Measurements from ENCODE around the gene TRPV3.
"Not testable (repeated sequence)": the region's sequence is repeated elsewhere in the genome, so short reads cannot be mapped to it uniquely, and the experiment has no call there.

Gene TRPV3

GRCh38 chr17:3526491-3526890, 31.1 kb downstream of the TRPV3 start:
- DNase-seq (ENCODE audit: low read depth in 2 of 2) = no peak

GRCh38 chr17:3524024-3524423, 33.6 kb downstream of the TRPV3 start:
- DNase-seq (ENCODE audit: low read depth in 2 of 2) = no peak

GRCh38 chr17:3519472-3519871, 38.1 kb downstream of the TRPV3 start:
- DNase-seq (ENCODE audit: low read depth in 2 of 2) = not testable (repeated sequence)

- DNase-seq (ENCODE audit: low read depth in 2 of 2) = no peak
Observed at GRCh38 chr17:3514873-3515272, 42.7 kb downstream of the TRPV3 start.

GRCh38 chr17:3514167-3514566, 43.4 kb downstream of the TRPV3 start:
- not testable (repeated sequence) for DNase-seq (ENCODE audit: low read depth in 2 of 2)

GRCh38 chr17:3513305-3514035, 44.1 kb downstream of the TRPV3 start:
- DNase-seq (ENCODE audit: low read depth in 2 of 2) = no peak

- no peak for DNase-seq (ENCODE audit: low read depth in 2 of 2)
Observed at GRCh38 chr17:3512505-3513171, 45.0 kb downstream of the TRPV3 start.

- no peak for DNase-seq (ENCODE audit: low read depth in 2 of 2)
Observed at GRCh38 chr17:3511852-3512504, 45.6 kb downstream of the TRPV3 start.

GRCh38 chr17:3510090-3510489, 47.5 kb downstream of the TRPV3 start:
- no peak for DNase-seq (ENCODE audit: low read depth in 2 of 2)

GRCh38 chr17:3507869-3508268, 49.7 kb downstream of the TRPV3 start:
- no peak for DNase-seq (ENCODE audit: low read depth in 2 of 2)

GRCh38 chr17:3507071-3507470, 50.5 kb downstream of the TRPV3 start:
- no peak for DNase-seq (ENCODE audit: low read depth in 2 of 2)

GRCh38 chr17:3506054-3506453, 51.6 kb downstream of the TRPV3 start:
- DNase-seq (ENCODE audit: low read depth in 2 of 2) = no peak

GRCh38 chr17:3505008-3505407, 52.6 kb downstream of the TRPV3 start:
- DNase-seq (ENCODE audit: low read depth in 2 of 2) = no peak

- no peak for DNase-seq (ENCODE audit: low read depth in 2 of 2)
Observed at GRCh38 chr17:3503285-3503684, 54.3 kb downstream of the TRPV3 start.

- DNase-seq (ENCODE audit: low read depth in 2 of 2) = no peak
Observed at GRCh38 chr17:3502466-3502865, 55.1 kb downstream of the TRPV3 start.

- no peak for DNase-seq (ENCODE audit: low read depth in 2 of 2)
Observed at GRCh38 chr17:3501344-3501743, 56.3 kb downstream of the TRPV3 start.

GRCh38 chr17:3497101-3497500, 60.5 kb downstream of the TRPV3 start:
- DNase-seq (ENCODE audit: low read depth in 2 of 2) = no peak

- no peak for DNase-seq (ENCODE audit: low read depth in 2 of 2)
Observed at GRCh38 chr17:3485481-3486068, 72.0 kb downstream of the TRPV3 start.

GRCh38 chr17:3482852-3483251, 74.8 kb downstream of the TRPV3 start:
- no peak for DNase-seq (ENCODE audit: low read depth in 2 of 2)

GRCh38 chr17:3479988-3480387, 77.6 kb downstream of the TRPV3 start:
- DNase-seq (ENCODE audit: low read depth in 2 of 2) = no peak

- no peak for DNase-seq (ENCODE audit: low read depth in 2 of 2)
Observed at GRCh38 chr17:3475812-3476610, 81.6 kb downstream of the TRPV3 start, which contains the start of gene ASPA. Gene ASPA (plus strand): TSS chr17:3475997. CDS start chr17:3476160, 163 bp downstream.

- no peak for DNase-seq (ENCODE audit: low read depth in 2 of 2)
Observed at GRCh38 chr17:3475251-3475685, 82.3 kb downstream of the TRPV3 start.
